Stimulated activated CD4-positive, alpha-beta T cell treated with anti-CD3 and anti-CD28 coated beads, Interleukin-12 subunit alpha, Interleukin-12 subunit beta, amount 100 ng/mL, for 4 hours (primary cell): ENCODE results near the gene TAF10.

ENCODE experiments used
- DNase-seq: peaks from one replicate; pipeline ENCODE4 v3.0.0-alpha.2; 2020

Gene TAF10

GRCh38 chr11:6612213-6613041 lies at the start of gene TAF10:
Gene TAF10, minus strand, starts transcription at chr11:6612216. Its CDS starts 27 bp downstream, at chr11:6612189.
- DNase-seq, result peak; percentile 94

- DNase-seq, result no peak
Observed at GRCh38 chr11:6660712-6661111, 48.7 kb upstream of the TAF10 start.

GRCh38 chr11:6658647-6659046 lies 46.6 kb upstream of the TAF10 start:
- DNase-seq, result no peak

- no peak for DNase-seq
Observed at GRCh38 chr11:6657346-6657745, 45.3 kb upstream of the TAF10 start.

GRCh38 chr11:6656936-6657335 lies 44.9 kb upstream of the TAF10 start:
- no peak for DNase-seq

GRCh38 chr11:6656584-6656915 lies 44.5 kb upstream of the TAF10 start:
- no peak for DNase-seq

GRCh38 chr11:6655790-6656583 lies 44.0 kb upstream of the TAF10 start, which contains the start of gene DCHS1:
Gene DCHS1, minus strand, starts transcription at chr11:6655809. Its CDS starts 14,196 bp downstream, at chr11:6641613.
- peak; percentile 11 for DNase-seq

GRCh38 chr11:6655020-6655789 lies 43.2 kb upstream of the TAF10 start:
- DNase-seq, result no peak

GRCh38 chr11:6654281-6655019 lies 42.4 kb upstream of the TAF10 start:
- DNase-seq, result no peak

GRCh38 chr11:6653656-6654055 lies 41.6 kb upstream of the TAF10 start:
- DNase-seq, result no peak

GRCh38 chr11:6653097-6653496 lies 41.1 kb upstream of the TAF10 start:
- no peak for DNase-seq

- DNase-seq, result no peak
Observed at GRCh38 chr11:6652182-6652581, 40.2 kb upstream of the TAF10 start.

- no peak for DNase-seq
Observed at GRCh38 chr11:6650980-6651379, 39.0 kb upstream of the TAF10 start.

- no peak for DNase-seq
Observed at GRCh38 chr11:6650104-6650503, 38.1 kb upstream of the TAF10 start.

GRCh38 chr11:6648501-6648900 lies 36.5 kb upstream of the TAF10 start:
- no peak for DNase-seq

- DNase-seq, result no peak
Observed at GRCh38 chr11:6647836-6648235, 35.8 kb upstream of the TAF10 start.

- DNase-seq, result peak; percentile 29
Observed at GRCh38 chr11:6646918-6647679, 35.1 kb upstream of the TAF10 start.

GRCh38 chr11:6646576-6646917 lies 34.5 kb upstream of the TAF10 start:
- DNase-seq, result no peak

GRCh38 chr11:6646071-6646470 lies 34.1 kb upstream of the TAF10 start:
- no peak for DNase-seq

- DNase-seq, result no peak
Observed at GRCh38 chr11:6642957-6643356, 30.9 kb upstream of the TAF10 start.

- DNase-seq, result no peak
Observed at GRCh38 chr11:6640985-6641701, 29.1 kb upstream of the TAF10 start.
